Measurements from ENCODE around the gene ECSIT.
"Not testable (repeated sequence)": the region's sequence is repeated elsewhere in the genome, so short reads cannot be mapped to it uniquely, and the experiment has no call there.

ECSIT gene

DNA sequence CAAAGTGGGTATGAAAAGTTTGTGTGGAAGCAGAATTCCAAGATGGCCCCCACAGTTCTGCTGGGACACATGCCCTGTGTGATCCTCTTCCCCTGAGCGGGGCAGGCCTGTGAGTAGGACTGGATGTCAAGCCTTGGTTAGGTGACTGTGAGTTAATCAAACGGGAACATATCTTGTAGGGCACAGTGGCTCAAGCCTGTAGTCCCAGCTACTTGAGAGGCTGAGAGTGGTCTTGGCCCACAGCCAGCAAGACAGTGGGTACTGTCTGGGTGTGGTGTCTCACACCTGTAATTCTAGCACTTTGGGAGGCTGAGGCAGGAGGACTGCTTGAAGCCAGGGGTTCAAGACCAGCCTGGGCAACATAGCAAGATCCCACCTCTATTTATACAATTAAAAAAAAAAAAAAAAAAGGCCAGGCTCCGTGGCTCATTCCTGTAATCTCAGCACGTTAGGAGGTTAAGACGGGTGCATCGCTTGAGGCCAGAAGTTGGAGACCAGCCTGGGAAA, 29.7 kb downstream of the ECSIT start:
- DNase-seq, result no peak

DNA sequence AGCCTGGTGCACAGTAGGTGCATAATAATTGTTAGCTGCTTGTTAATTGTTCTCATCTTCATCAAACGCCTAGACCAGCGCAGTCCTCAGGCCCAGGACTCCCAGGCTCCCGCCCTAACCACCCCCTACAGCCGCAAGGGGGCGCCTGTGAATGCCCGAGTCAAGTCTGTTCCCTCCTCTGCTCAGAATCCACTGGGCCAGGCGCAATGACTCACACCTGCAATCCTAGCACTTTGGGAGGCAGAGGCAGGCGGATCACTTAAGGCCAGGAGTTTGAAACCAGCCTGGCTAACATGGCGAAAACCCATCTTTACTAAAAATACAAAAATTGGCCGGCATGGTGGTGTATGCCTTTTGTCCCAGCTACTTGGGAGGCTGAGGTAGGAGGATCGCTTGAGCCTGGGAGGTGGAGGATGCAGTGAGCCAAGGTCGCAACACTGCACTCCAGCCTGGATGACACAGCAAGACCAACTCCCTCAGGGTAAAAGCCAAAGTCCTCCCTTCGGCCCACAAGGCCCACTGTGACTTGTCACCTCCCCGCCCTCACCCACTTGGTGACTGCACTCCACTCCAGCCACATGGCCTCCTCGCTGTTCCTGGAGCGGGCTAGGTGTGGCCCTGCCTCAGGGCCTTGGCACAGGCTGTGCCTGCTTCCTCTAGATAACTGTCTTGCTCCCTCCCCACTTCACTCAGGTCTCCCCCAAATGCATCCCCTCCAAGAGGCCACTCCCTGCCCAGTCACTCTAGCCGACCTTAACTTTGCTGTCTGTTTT, 32.4 kb downstream of the ECSIT start:
- DNase-seq, result peak; percentile 78

DNA sequence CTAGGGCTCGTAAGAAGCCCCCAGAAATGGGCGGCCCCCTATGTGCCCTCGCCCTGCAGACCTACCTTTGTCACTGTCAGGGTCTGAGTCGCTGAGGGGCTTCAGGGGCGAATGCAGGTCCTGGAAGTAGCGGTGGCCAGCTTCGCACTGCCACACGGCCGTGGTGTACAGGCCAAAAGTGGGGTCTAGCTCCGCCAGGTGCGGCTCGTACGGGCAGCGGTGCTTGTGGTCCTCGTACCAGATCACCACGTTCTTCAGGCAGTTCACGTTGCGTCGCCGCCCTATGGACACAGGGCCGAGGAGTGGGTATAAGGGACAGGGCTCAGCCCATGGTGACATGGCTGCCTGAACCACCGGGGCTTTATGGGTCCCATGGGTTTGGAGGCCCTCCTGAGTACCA, 33.0 kb downstream of the ECSIT start:
- DNase-seq, result no peak

DNA sequence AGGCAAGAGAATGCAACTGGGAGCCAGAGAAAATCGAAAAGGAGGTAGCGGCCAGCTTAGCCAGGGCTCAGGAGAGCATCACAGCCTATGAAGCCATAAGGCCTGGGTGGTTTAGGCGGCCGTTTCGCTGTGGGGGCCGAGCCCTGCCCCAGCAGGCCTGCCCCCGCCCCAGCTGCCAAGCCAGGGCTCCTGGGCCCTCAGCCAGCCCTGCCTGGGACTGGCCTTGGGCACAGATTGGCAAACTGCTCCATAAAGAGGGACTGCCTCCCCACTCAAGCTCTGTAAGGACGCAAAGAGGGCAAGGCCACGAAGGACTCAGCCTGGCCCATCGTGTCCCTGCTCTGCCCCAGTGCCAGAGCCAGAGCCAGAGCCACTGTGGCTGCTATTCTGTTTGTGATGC, 33.5 kb downstream of the ECSIT start:
- no peak for DNase-seq

DNA sequence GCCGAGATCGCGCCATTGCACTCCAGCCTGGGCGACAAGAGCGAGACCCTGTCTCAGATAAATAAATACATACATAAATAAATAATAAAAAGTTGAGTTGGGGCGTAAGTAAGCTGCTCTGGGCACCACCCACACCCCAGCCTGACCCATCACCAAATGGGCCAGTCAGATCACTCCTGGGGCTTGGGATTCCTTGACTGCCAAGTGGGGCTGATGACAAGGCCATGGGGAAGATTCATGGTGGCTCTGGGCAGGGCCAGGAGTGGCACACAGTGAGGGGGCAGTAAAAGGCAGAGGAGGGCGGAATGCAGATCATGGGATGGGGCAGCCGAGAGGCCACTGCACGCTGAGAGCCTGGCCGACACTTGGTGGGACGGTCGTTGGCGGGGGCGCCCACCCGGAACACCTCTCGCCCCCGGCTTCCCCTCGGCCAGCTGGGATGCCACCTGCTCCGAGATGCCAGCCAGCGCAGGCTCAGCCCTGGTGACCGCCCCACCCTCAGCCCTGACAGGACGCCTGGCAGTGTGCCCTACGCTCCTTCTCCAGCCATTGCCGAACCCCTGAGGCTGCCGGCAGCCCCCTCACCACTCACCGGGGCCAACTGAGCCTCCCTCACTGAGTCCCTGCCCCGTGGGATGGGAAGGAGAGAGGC, 34.2 kb downstream of the ECSIT start:
- no peak for DNase-seq

DNA sequence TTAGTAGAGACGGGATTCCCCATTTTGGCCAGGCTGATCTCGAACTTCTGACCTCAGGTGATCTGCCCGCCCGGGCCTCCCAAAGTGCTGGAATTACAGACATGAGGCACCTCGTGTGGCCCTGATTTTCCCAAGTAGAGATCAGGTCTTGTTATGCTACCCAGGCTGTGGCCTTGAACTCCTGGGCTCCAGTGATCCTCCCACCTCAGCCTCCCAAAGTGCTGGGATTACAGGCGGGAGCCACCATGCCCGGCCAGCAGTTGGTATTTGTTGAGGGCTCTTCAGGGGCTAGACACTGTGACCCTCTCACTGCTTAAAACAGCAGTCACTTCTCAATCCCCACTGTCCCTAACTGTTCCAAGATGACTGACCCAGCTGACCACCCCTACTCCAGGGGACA, 39.6 kb downstream of the ECSIT start:
- no peak for DNase-seq

DNA sequence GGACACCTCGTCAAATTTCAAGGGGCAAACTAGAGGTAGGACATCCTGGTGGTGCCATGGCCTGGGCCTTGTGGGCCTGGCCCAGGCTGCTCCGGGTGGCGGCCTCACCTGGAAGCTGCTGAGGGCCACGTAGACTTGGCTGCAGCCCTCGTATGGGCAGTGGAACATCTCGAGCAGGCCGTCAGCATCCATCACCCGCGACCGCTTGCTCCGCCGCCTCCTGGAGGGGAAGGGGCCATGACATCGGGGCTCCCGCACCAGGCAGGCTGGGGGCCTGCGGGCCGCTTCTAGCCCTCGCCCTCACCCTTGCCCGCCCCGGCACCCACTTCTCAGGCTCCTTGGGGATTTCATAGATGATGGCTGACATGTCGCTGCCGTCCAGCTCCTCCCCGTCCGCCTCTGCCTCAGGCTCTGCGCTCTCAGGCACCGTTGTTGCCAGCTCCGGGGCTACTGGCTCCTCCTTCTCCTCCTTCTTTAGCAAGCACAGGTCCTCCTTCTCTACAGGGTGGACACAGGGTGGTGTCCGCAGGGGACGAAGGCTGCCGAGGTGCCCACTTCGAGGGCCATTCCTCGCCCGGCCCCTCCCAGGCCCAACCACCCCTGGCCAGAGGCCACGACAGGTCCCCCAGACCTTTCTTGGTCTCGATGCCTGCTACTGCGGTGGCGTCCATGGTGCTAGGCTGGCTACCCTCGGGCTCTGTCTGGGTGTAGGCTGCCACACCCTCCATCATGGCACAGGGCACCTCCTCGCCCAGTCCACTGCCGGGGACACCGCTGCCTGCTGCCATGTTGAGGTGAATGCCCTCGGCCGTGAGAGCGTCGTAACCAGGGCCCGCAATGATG, 42.1 kb downstream of the ECSIT start:
- DNase-seq, result no peak

DNA sequence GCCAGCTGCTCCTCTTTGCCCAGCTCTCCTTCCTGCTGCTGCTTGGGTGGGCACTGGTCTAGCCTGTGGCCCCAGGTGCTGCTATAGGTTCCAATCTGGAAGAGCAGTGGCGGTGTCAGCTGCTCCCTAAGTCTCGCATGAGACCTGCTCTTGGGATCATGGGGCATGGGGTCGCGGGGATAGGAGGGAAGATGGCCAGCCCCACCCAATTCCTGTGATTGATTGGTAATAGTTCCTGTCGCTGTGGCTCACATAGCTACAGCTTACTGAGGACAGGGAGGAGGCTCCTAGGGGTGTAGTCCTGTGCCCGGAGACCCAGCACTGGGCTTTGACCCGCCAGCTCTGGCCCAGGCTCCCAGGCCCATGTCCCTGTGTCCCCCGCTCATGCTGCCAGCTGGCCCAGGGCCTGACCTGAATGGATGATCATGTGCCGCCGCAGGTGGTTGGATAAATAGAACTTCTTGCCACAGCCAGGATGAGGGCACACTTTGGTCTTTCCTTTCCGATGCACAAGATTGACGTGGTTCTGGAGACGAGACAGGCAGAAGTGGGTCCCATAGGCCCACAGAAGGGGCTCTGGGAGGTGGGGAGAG, 43.6 kb downstream of the ECSIT start:
- no peak for DNase-seq

DNA sequence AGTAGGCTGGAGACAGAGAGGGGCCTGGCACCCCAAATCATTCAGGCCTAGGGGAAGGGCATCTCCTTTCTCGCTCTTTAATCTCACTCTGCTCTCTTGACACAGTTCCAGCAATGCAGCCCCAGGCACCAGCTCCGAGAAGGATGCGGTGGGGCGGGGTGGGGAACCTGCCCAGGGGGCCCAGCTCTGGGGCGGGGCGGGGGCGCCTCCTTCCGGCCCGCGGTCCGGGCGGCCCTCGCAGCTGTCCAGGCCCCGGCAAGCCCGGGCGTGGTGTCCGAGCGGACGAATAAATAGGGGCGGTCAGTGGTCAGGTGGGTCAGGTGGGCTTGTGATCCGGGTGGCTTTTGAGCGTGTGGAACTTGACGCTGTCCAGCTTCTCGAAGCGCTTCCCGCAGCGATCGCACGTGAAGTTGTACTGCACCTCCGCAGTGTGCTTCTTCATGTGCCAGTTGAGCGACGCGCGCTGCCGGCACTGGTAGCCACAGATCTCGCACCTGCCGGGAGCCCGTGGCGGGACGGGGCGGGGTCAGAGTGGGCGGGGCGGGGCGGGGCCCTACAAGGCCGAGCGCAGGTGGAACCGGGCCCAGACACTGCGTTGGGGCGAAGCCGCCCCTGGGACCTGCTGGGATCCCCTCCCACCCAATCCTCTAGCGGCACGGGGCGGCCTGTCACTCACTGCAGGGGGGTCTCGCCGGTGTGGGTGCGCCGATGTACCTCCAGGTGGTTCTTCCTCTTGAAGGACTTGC, 45.4 kb downstream of the ECSIT start:
- DNase-seq, result no peak

DNA sequence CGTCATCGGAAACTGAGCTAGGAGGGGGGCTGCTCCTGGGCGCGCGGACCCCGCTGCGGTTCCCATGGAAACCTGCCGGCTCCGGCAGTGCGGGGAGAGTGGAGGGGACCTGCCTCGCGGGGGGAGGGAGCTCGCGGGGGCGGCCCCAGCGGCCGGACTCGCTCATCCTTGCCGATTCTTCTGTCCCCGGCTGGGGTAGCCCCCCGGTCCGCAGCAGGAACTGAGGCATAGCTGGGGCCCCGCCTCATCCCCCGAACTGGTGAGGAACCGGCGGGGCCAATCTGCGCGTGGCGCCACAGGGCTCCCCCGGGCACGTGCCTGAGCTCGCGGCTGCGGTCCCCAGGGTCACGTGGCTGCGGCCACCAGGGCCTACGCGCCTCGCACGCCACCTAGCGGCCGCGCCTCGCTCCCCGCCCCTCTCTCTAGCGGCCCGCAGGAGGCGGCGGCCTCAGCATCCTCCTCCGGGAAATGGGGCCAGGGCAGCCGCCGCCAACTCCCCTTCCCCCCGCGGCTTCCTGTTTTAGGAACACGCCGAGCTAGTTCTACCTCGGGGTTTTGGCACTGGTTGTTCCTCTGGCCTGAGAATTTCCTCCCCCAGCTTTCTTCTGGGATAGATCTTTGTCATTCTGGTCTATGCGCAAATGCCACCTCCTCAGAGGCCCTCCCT, 46.4 kb downstream of the ECSIT start:
- peak; percentile 94 for DNase-seq

DNA sequence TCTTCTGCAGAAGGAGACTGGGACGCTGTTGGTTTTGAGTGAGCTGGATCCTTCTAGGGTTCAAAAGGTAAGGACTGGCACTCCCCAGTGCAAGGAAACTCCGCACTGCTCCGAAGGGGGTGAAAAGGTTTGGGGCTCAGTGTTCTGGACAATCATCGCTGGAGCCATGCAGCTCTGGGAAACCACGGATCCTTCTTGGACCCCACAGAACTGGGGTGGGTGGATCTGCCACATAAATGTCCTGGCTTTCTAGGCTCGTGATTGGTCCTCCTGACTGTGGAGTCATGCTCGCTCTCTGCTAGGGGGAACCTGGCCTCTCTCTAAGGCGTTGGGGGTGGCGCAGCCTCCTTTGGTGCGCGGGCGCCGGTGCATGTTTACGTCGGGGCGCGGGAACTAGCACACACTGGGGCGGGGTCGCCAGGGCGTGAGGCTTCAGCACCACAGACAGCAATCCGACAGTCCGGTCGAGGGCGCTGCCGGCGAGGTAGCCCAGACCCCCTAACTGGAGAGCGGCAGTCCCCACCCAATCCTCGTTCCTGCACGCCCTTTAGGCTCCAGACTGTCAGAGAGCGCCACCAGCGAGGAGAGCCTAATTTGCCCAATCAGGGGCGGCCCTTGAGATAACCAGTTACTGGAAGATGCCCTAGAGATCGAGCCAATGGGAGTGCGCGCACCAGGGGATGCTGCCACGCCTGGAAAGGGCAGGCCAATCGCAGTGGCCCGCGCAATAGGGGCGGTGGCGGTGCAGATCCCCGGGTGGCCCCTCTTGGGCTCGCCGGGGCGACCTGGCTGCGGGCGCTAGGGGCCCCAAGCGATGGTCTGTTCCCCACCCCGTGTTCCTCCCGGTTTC, 47.2 kb downstream of the ECSIT start:
- peak; percentile 90 for DNase-seq

DNA sequence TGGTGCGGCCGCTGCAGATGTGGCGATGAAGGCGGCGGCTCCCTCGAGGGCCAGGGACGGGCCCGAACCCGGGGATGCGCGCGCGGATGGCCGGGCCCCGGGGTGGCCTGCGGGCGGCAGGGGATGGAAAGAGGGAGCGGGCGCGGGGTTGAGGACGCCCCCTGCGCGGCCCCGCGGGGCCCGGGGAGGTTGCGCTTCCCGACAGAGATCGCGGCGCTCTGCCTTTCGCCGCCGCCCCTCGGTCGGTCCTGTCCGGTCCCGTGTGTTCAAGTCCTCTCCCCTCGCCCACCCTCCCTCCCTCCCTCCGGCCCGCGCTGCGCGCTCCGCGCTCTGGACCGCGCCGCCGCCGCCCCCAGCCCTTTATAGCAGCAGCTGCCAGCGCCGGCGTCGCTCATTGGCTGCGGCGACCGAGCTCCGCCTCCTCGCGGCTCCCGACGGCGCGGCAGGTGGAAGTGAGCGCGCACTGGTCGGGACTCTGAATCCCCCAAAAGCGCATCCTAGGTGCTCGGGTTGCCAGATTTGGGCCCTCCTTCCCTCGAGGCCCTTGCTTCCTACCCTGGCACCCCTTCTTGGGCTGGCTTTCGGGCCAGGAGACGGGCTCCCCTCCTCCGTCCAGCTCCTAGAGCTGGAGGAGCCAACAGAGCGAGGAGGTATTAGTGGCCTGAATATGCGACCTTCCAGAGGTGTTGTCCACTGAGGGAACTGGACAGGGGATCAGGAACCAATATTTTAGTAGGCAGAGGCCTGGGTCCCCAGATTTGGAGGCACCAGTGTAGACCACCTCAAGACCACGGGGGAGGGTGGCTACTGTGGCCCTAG, 48.0 kb downstream of the ECSIT start, which contains the start of gene ELAVL3:
Gene ELAVL3 (minus strand): TSS at position 332 of the 819 bp plus-strand sequence. CDS start 438 bp downstream, outside the sequence.
- DNase-seq, result no peak

DNA sequence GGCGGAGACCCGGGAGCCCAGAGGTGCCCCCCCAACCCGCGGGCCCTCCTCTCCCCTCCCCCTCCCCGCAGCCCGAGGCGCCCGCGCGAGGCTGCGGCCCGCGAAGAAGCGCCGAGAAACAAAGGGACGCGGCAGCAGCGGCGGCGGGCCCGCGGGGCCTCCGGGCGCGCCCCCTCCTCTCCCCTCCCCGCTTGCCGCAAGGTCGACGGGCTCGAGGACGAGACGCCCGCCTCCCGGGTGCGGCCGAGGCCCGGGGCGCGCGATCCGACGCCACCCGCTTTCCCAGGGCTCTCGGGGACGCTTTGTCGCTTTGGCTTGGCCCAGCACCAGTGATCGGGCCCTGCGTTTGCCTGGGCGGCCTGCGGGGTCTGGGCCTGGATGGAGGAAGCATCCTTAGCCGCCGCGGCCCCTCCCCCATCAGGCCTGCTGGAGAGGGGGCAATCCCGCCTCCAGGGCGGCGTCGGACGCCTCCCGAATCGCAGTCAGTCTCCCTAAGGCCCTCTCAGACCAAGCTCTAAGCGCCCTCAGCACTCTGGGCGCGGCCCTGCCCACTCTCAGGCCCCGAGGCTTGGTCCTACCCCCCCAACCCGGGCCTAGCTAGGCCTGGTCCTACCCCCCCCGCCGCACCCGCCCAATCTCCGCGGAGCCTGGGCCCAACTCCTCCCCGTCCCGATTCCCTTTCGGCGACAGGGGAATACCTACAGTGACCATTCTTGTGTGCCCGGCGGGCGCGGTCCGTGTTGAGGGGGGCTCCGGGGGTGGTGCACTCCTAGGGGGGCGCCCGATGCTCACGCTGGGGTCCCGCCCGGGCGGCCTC, 48.8 kb downstream of the ECSIT start:
- DNase-seq, result no peak

DNA sequence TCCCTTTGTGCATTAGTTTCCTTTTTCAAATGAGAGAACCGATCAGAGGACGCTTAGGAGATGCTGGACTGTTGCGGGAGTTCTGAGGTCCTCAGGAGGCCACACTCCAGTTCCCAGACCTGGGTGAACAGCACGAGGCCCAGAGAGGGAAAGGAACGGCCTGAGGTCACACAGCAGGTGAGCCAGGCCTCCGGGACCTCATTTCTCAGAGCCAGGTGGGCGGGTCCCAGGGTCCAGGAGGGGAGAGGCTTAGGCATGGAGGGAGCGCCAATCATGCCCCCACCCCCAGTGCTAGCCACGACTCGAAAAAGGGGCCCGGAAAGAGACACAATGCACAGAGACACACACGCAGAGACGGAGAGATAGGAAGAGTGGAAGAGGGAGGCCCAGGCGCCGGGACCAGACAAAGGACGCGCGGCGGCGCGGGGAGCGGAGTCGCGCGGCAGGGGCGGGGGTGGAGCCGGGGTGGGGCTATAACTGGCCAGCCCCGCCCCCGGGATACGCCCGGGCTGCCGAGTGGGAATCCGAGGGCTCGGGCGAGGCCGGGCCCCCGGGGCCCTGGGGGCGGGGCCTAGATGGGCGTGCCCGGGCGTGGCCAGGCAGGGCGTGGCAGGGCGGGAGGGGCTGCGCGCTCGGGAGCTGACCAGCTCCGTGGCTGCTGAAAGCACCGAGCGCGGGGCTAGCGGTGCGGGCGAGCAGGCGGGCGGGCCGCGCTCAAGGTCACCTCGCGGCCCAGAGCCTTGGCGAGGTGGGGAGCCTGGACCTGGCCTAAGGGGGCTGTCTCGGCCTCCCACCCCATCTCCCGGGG, 49.6 kb downstream of the ECSIT start:
- DNase-seq, result peak; percentile 37

DNA sequence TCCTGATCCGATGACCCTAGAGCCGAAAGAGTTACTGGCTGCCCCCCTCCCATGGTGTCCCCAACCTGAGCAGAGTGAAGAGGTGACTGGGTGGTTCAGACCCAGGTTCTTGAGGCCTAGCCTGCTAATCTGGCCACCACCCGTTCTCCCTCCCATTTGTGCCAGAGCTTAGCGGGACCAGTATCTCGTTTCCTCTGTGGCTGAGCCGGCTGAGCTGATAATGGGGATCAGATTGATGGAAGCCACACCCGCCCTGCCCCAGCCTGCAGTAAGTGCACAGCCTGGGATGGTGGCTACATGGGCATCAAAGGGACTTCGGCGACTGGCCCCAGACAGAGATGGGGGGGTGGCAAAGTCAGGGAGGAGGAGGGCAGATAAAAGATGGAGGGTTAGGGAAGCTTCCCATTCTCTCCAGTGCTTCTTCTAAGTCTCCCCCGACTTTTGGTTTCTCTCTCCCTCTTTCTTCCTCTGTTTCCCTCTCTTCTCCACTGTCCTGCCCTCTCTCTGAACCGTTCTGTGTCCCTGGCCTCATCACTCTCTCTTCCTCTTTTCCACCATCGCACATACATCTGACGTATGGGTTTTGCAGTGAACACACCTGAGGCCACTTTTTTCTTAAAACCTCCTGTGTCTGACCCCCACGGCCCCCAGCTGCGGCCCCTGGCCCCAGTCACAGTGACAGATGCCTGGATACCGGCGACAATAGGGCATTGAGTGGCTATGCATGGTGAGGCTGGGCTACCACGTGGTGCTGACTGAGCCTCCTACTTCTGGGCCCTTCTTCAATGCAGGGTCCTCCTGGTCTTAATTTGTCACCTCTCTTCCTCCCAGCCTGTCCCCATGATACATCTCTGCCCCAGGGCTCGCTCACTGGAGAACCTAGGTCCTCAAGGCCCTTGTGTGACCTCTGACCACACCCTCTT, 50.5 kb downstream of the ECSIT start:
- DNase-seq, result peak; percentile 78

DNA sequence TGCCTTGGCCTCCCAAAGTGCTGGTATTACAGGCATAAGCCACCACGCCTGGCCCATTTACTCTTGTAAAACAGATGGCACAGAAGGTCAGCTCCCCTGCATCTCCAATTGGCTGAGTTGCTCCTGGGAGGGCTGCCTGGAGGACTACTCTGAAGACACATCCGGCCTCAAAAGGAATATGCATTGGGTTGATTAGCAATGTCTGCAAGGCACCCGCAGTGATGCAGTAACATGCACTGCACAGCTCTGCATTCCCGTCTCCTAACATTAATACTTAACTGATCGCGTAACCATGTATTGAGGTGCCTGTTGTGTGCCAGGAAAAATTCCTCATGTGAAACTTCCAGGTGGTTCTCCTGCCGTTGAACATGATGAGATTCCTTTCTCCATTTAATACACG, 53.1 kb downstream of the ECSIT start:
- DNase-seq, result no peak

DNA sequence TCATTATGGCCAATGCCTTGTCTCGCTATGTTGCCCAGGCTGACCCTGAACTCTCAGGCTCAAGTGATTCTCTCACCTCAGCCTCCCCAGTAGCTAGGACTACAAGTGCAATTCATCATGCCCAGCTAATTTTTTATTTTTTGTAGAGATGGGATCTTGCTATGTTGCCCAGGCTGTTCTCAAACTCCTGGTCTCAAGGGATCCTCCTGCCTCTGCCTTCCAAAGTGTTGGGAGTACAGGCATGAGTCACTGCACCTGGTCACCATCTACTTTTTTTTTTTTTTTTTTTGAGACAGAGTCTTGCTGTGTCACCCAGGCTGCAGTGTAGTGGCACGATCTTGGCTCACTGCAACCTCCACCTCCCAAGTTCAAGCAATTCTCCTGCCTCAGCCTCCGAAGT, 53.6 kb downstream of the ECSIT start:
- DNase-seq, result not testable (repeated sequence)
